Measurements from ENCODE around the gene KRTAP19-3. TPM values are rescaled to one million over a fixed set of nuclear protein-coding genes. Genes with fewer than 3 reads are reported as not detected.

The KRTAP19-3 gene
- total RNA-seq, 4 donors from 2014 or later = not detected

DNA sequence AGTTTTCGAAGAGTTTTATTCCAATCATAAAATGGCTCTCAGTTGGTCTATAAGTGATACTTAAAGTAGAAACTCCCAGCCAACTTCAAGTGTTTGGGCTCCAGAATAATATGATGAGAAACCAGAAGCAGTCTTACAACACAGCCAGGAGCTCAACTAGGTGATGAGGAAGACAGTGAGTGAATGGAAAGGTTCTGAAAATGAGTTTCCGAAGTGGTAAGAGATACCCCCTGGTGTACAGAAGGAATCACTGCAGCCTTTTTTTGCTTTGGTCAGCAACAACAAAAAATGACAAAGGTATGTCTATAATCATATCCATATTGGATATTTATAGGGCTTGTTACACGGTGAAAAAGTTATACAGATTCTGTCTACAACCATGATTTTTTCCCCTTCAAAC is 28.1 kb downstream of the KRTAP19-3 start:
- Histone ChIP-seq H3K27me3 (no peaks in the 10 kb centered on the region), H3K4me3 (no peak overlapping the region), H3K27ac (no peak overlapping the region), H3K36me3 (no peaks in the 10 kb centered on the region), H3K9me3 (no peaks in the 10 kb centered on the region), H3K4me1 (no peaks in the 10 kb centered on the region)
- WGBS, 2 donors (ENCODE audit: low coverage in 1 of 2) = 22 to 60% methylated on average over 3 of the region's 3 CpGs
- no peak for DNase-seq
- in situ Hi-C loops (cut with MboI; ENCODE audit: low pct_ligation_motif_present in 1 of 4, low pct_unique_long_range_greater_than_20kb in 1 of 4, low sequenced_read_pairs in 3 of 4) (no loop called here), intact Hi-C loops (cut with DNase I; ENCODE audit: low total_unique reads) (no loop called here)
- no peak for TF ChIP-seq POLR2AphosphoS5 (IDR thresholded peaks at IDR 0.05)
- TF ChIP-seq, protein P1, sequence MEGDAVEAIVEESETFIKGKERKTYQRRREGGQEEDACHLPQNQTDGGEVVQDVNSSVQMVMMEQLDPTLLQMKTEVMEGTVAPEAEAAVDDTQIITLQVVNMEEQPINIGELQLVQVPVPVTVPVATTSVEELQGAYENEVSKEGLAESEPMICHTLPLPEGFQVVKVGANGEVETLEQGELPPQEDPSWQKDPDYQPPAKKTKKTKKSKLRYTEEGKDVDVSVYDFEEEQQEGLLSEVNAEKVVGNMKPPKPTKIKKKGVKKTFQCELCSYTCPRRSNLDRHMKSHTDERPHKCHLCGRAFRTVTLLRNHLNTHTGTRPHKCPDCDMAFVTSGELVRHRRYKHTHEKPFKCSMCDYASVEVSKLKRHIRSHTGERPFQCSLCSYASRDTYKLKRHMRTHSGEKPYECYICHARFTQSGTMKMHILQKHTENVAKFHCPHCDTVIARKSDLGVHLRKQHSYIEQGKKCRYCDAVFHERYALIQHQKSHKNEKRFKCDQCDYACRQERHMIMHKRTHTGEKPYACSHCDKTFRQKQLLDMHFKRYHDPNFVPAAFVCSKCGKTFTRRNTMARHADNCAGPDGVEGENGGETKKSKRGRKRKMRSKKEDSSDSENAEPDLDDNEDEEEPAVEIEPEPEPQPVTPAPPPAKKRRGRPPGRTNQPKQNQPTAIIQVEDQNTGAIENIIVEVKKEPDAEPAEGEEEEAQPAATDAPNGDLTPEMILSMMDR (IDR thresholded peaks at IDR 0.05) = peak in 1 of 5 experiments; percentile 22

DNA sequence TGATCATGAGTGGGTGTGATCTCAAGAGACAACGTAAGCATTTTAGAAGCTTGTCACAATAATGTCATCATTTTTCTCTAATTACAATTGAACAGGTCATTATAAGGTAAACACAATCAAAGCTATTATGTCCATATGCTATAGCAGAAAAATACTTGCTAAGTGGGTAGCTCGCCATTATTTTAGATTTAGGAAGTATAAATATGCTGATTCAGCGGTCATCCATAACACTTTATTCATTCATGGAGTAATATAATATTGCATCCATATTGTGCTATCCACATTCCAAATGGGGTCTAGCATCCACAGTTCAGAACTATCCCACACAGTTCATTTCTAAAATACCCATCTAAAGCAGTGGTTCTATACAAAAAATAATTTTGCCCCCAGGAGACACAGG is 43.3 kb downstream of the KRTAP19-3 start:
- no peak overlapping the region for H3K4me3 ChIP-seq
- intact Hi-C loops (cut with DNase I; ENCODE audit: low total_unique reads) = no loop called here
- DNase-seq = no peak
- H3K27me3 ChIP-seq = no peaks in the 10 kb centered on the region
- H3K9me3 ChIP-seq = no peaks in the 10 kb centered on the region
- in situ Hi-C loops (cut with MboI; ENCODE audit: low pct_ligation_motif_present in 1 of 4, low pct_unique_long_range_greater_than_20kb in 1 of 4, low sequenced_read_pairs in 3 of 4) = no loop called here
- 81 to 90% methylated on average over 3 of the region's 3 CpGs for WGBS, 2 donors (ENCODE audit: low coverage in 1 of 2)
- TF ChIP-seq, protein P1 (IDR thresholded peaks at IDR 0.05) = no peak
- TF ChIP-seq POLR2A (IDR thresholded peaks at IDR 0.05) (no peak), EP300 (IDR thresholded peaks at IDR 0.05; ENCODE audit: low read depth) (no peak), POLR2AphosphoS5 (IDR thresholded peaks at IDR 0.05) (no peak)
- H3K36me3 ChIP-seq = no peaks in the 10 kb centered on the region
- H3K4me1 ChIP-seq = no peaks in the 10 kb centered on the region
- H3K27ac ChIP-seq = no peak overlapping the region

DNA sequence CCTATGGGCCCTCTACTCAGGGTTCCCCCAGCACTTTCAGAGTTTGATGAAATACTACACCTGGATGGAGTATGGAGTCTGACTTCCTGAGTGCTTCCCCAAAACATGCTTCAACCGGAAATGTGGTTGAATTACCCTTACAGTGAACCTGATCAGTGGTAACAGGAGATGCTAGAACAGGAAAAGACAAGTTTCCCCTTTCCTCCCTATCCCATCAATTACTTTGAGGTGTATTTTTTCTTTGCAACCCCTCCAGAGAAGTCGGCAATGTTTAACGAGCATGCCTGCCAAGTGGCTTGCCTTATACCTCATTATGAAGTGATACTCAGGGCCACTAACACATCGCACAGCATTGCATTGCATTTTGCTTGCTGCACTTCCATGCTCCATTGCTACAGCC is 44.8 kb downstream of the KRTAP19-3 start:
- in situ Hi-C loops (cut with MboI; ENCODE audit: low pct_ligation_motif_present in 1 of 4, low pct_unique_long_range_greater_than_20kb in 1 of 4, low sequenced_read_pairs in 3 of 4) = no loop called here
- no peaks in the 10 kb centered on the region for H3K27me3 ChIP-seq
- no peak for DNase-seq
- intact Hi-C loops (cut with DNase I; ENCODE audit: low total_unique reads) = no loop called here
- no peaks in the 10 kb centered on the region for H3K4me1 ChIP-seq
- no peak overlapping the region for H3K27ac ChIP-seq
- no peaks in the 10 kb centered on the region for H3K9me3 ChIP-seq
- WGBS, 2 donors (ENCODE audit: low coverage in 1 of 2) = 29 to 70% methylated on average over 4 of the region's 4 CpGs
- no peak overlapping the region for H3K4me3 ChIP-seq
- TF ChIP-seq EP300 (IDR thresholded peaks at IDR 0.05; ENCODE audit: low read depth) (no peak), POLR2A (IDR thresholded peaks at IDR 0.05) (no peak), POLR2AphosphoS5 (IDR thresholded peaks at IDR 0.05) (no peak)
- TF ChIP-seq, protein P1 (IDR thresholded peaks at IDR 0.05) = no peak
- H3K36me3 ChIP-seq = no peaks in the 10 kb centered on the region

DNA sequence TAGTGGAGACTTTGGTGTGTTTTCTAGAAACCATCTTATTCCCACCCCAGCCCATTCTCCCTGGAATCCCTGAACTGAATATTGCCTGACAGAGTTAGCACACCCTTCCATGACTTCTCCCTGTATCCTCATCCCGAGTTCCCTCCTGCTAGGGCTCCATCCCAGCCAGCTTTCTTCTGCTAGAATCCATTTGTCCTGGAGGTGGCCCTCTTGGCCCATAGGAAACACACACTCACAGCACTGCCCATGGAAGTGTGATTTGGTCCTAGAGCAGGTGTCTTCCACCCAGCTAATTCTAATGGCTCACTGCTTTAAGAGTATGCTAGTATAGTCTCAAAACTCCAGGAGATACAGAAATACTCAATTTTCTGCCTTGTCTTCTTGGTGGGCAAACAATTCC is 47.6 kb downstream of the KRTAP19-3 start:
- DNase-seq = no peak
- Histone ChIP-seq H3K9me3 (no peaks in the 10 kb centered on the region), H3K4me1 (no peaks in the 10 kb centered on the region), H3K27ac (no peak overlapping the region), H3K36me3 (no peaks in the 10 kb centered on the region), H3K27me3 (no peaks in the 10 kb centered on the region), H3K4me3 (no peak overlapping the region)
- intact Hi-C loops (cut with DNase I; ENCODE audit: low total_unique reads) (no loop called here), in situ Hi-C loops (cut with MboI; ENCODE audit: low pct_ligation_motif_present in 1 of 4, low pct_unique_long_range_greater_than_20kb in 1 of 4, low sequenced_read_pairs in 3 of 4) (no loop called here)
- no peak for TF ChIP-seq POLR2AphosphoS5 (IDR thresholded peaks at IDR 0.05)
- TF ChIP-seq, protein P1 (IDR thresholded peaks at IDR 0.05) = no peak
- no peak for TF ChIP-seq POLR2A (IDR thresholded peaks at IDR 0.05)
- TF ChIP-seq EP300 (IDR thresholded peaks at IDR 0.05; ENCODE audit: low read depth) = no peak
- 33 to 45% methylated on average over 1 of the region's 1 CpG for WGBS, 2 donors (ENCODE audit: low coverage in 1 of 2)

Measured in transverse colon (tissue), 4 donors.